HL-60 (cell line): ENCODE measurements around the gene ZBTB7C.

Source experiments
- DNase-seq, 2 experiments: peaks; one replicate each; pipeline ENCODE4 v3.0.0-alpha.2; 2010 to 2020; ENCODE audit warnings: low read depth in 1 of 2, low spot score in 1 of 2
- H3K27ac ChIP-seq: fragments of 250-450 bp; sonication (Bioruptor Pico); replicated peaks from 2 replicates; pipeline ENCODE4 v1.5.1; 2020; ENCODE audit warnings: mild to moderate bottlenecking, moderate library complexity
- H3K27me3 ChIP-seq: fragments of 250-450 bp; sonication (Bioruptor Pico); 2 replicates; pipeline ENCODE4 v1.5.1; 2021; ENCODE audit warnings: mild to moderate bottlenecking, moderate library complexity; ENCODE audit not compliant: insufficient read depth, poor library complexity, severe bottlenecking
- H3K4me3 ChIP-seq: replicated peaks from 2 replicates; pipeline ENCODE4 v1.5.1; 2011; ENCODE audit warnings: mild to moderate bottlenecking, control low read depth, low read length; ENCODE audit not compliant: insufficient read depth
- CTCF ChIP-seq: IDR thresholded peaks from one replicate; pipeline ENCODE4 v1.5.1; 2011; ENCODE audit warnings: low read length, control low read depth, inconsistent platforms; ENCODE audit not compliant: insufficient read depth
- GABPA ChIP-seq: IDR thresholded peaks from 2 replicates; pipeline ENCODE4 v1.6.1; 2012; ENCODE audit warnings: low read depth
- POLR2AphosphoS5 ChIP-seq: IDR thresholded peaks from 2 replicates; pipeline ENCODE4 v1.6.1; 2012; ENCODE audit warnings: low read depth
- REST ChIP-seq: IDR thresholded peaks from 2 replicates; pipeline ENCODE4 v1.6.1; 2012; ENCODE audit warnings: low read depth; ENCODE audit not compliant: insufficient replicate concordance
- SPI1 ChIP-seq: IDR thresholded peaks from 2 replicates; pipeline ENCODE4 v1.6.1; 2012; ENCODE audit warnings: low read depth, mild to moderate bottlenecking, borderline replicate concordance

ZBTB7C gene

GRCh38 chr18:48303883-48304282 lies 105.3 kb downstream of the ZBTB7C start:
- H3K27ac ChIP-seq = no peak overlapping the region
- H3K4me3 ChIP-seq = no peak overlapping the region
- no peaks in the 10 kb centered on the region for H3K27me3 ChIP-seq
- TF ChIP-seq SPI1 = no peak
- TF ChIP-seq POLR2AphosphoS5 = no peak
- no peak for TF ChIP-seq REST
- no peak for TF ChIP-seq GABPA
- no peak for TF ChIP-seq CTCF
- no peak for DNase-seq

GRCh38 chr18:48302736-48303135 lies 106.4 kb downstream of the ZBTB7C start:
- no peak for DNase-seq
- no peak overlapping the region for H3K4me3 ChIP-seq
- TF ChIP-seq SPI1 (no peak), GABPA (no peak), REST (no peak), CTCF (no peak), POLR2AphosphoS5 (no peak)
- no peak overlapping the region for H3K27ac ChIP-seq
- no peaks in the 10 kb centered on the region for H3K27me3 ChIP-seq

- Histone ChIP-seq H3K27me3 (no peaks in the 10 kb centered on the region), H3K4me3 (no peak overlapping the region), H3K27ac (peak overlapping the region; percentile 69)
- TF ChIP-seq CTCF (no peak), GABPA (no peak; the same call in 1 of the 2 replicates), REST (peak; percentile 52), SPI1 (peak; percentile 92), POLR2AphosphoS5 (peak; percentile 64)
- peak; percentile 45 to 96 for DNase-seq
These were observed 108.7 kb downstream of the ZBTB7C start for GRCh38 chr18:48300463-48300961.
